SK-N-SH (cell line): ENCODE data around the gene SLC35F5. TPM values are rescaled to one million over a fixed set of nuclear protein-coding genes. Genes with fewer than 3 reads are reported as not detected.

Source experiments
- CTCF ChIA-PET: fragments of 300-600, 350-600 bp; formaldehyde crosslinking; extraction: SDS; loops from one replicate; lab custom pipeline; 2021; lab: Yijun Ruan, JAX
- POLR2A ChIA-PET: fragments of 350-600 bp; sonication (Branson Sonifier 250); formaldehyde crosslinking; extraction: SDS; loops from one replicate; lab custom pipeline; 2020; ENCODE audit warnings: antibody characterized with exemption, inconsistent platforms; lab: Yijun Ruan, JAX
- DNase-seq: peaks from one replicate; pipeline ENCODE4 v3.0.0; 2012
- H2AFZ ChIP-seq: fragments of 200-600 bp; sonication (generic); 2 replicates; pipeline ENCODE4 v1.8.1; 2016; ENCODE audit warnings: antibody characterized with exemption, mild to moderate bottlenecking, low read depth
- H3F3A ChIP-seq: fragments of 200-600 bp; sonication (generic); replicated peaks from 2 replicates; pipeline ENCODE3; 2016; ENCODE audit warnings: antibody characterized with exemption, mild to moderate bottlenecking; ENCODE audit not compliant: insufficient read depth
- H3K27ac ChIP-seq, 2 experiments: fragments of 200-500 bp in 1 of 2; fragments of 200-600 bp in 1 of 2; sonication (Bioruptor generic) in 1 of 2; sonication (generic), shearing (Covaris generic) in 1 of 2; 2 replicates each; pipeline versions ENCODE4 v1.5.1 to v1.6.1; 2014 to 2016; ENCODE audit warnings: low read depth in 2 of 2, inconsistent platforms in 1 of 2, low read length in 1 of 2, mild to moderate bottlenecking in 1 of 2, mixed read lengths in 1 of 2
- H3K27me3 ChIP-seq: fragments of 200-600 bp; sonication (generic), shearing (Covaris generic); 2 replicates; pipeline ENCODE4 v1.6.1; 2016; ENCODE audit warnings: mixed run types; ENCODE audit not compliant: insufficient read depth
- H3K36me3 ChIP-seq, 2 experiments: fragments of 200-500 bp in 1 of 2; fragments of 200-600 bp in 1 of 2; sonication (Bioruptor generic) in 1 of 2; sonication (generic) in 1 of 2; replicated peaks in 1 of 2; 2 replicates each; pipeline versions ENCODE3 to v1.5.1; 2014 to 2016; ENCODE audit warnings: low read length in 1 of 2, mild to moderate bottlenecking in 1 of 2; ENCODE audit not compliant: insufficient read depth in 2 of 2, control insufficient read depth in 1 of 2
- H3K4me1 ChIP-seq, 2 experiments: fragments of 200-500 bp in 1 of 2; fragments of 200-600 bp in 1 of 2; sonication (Bioruptor generic) in 1 of 2; sonication (generic), shearing (Covaris generic) in 1 of 2; 2 replicates each; pipeline versions ENCODE4 v1.5.1 to v1.6.1; 2014 to 2016; ENCODE audit warnings: low read depth in 1 of 2, low read length in 1 of 2, mixed run types in 1 of 2; ENCODE audit not compliant: insufficient read depth in 2 of 2, control insufficient read depth in 1 of 2
- H3K4me2 ChIP-seq: fragments of 200-600 bp; sonication (generic), shearing (Covaris generic); 2 replicates; pipeline ENCODE4 v1.6.1; 2017; ENCODE audit warnings: mixed run types
- H3K4me3 ChIP-seq, 2 experiments: fragments of 200-500 bp in 1 of 2; fragments of 200-600 bp in 1 of 2; sonication (Bioruptor generic) in 1 of 2; sonication (generic), shearing (Covaris generic) in 1 of 2; 2 replicates each; pipeline versions ENCODE4 v1.5.1 to v1.8.1; 2014 to 2016; ENCODE audit warnings: low read depth in 2 of 2, inconsistent platforms in 1 of 2, low read length in 1 of 2, mild to moderate bottlenecking in 1 of 2, mixed read lengths in 1 of 2, moderate library complexity in 1 of 2
- H3K79me2 ChIP-seq: fragments of 200-600 bp; sonication (generic); 2 replicates; pipeline ENCODE4 v1.8.1; 2017; ENCODE audit warnings: mild to moderate bottlenecking; ENCODE audit not compliant: insufficient read depth
- H3K9ac ChIP-seq: fragments of 200-600 bp; sonication (generic); 2 replicates; pipeline ENCODE4 v1.6.1; 2017; ENCODE audit warnings: mixed run types
- H3K9me2 ChIP-seq: fragments of 200-600 bp; sonication (generic); 2 replicates; pipeline ENCODE4 v1.6.1; 2017; ENCODE audit warnings: mixed run types
- H3K9me3 ChIP-seq: fragments of 200-600 bp; sonication (generic); 2 replicates; pipeline ENCODE4 v1.6.1; 2017; ENCODE audit warnings: mixed run types, mild to moderate bottlenecking, moderate library complexity
- H4K20me1 ChIP-seq: fragments of 200-600 bp; sonication (generic); 2 replicates; pipeline ENCODE4 v1.6.1; 2017; ENCODE audit warnings: mild to moderate bottlenecking, mixed run types; ENCODE audit not compliant: insufficient read depth
- ELF1 ChIP-seq: IDR thresholded peaks from 2 replicates; pipeline ENCODE4 v1.4.0; 2012
- EZH2phosphoT487 ChIP-seq: fragments of 200-600 bp; sonication (generic); IDR thresholded peaks from 2 replicates; pipeline ENCODE4 v1.6.1; 2017; ENCODE audit warnings: low read depth, mixed run types, mild to moderate bottlenecking, antibody characterized with exemption, moderate library complexity, borderline replicate concordance
- FOSL2 ChIP-seq: IDR thresholded peaks from 2 replicates; pipeline ENCODE4 v1.4.0; 2012; ENCODE audit warnings: low read depth, mild to moderate bottlenecking, moderate library complexity, borderline replicate concordance
- FOXM1 ChIP-seq: IDR thresholded peaks from 2 replicates; pipeline ENCODE4 v1.4.0; 2012; ENCODE audit warnings: low read depth, mild to moderate bottlenecking
- GATA2 ChIP-seq: sonication (generic); formaldehyde crosslinking; IDR thresholded peaks from 2 replicates; pipeline ENCODE4 v1.5.0; 2020; ENCODE audit warnings: mild to moderate bottlenecking, missing genetic modification reagents
- MAX ChIP-seq: IDR thresholded peaks from 2 replicates; pipeline ENCODE4 v1.4.0; 2012; ENCODE audit warnings: low read depth
- MEF2A ChIP-seq: IDR thresholded peaks from 2 replicates; pipeline ENCODE4 v1.4.0; 2012; ENCODE audit warnings: low read depth, borderline replicate concordance
- MXI1 ChIP-seq: IDR thresholded peaks from 2 replicates; pipeline ENCODE4 v1.6.1; 2012; ENCODE audit warnings: mild to moderate bottlenecking, low read depth, low read length, improper control_type of control experiment
- POLR2AphosphoS5 ChIP-seq: IDR thresholded peaks from 2 replicates; pipeline ENCODE4 v1.6.1; 2012; ENCODE audit warnings: low read depth, low read length
- RAD21 ChIP-seq: IDR thresholded peaks from 2 replicates; pipeline ENCODE4 v1.6.1; 2012; ENCODE audit warnings: mild to moderate bottlenecking, low read length
- REST ChIP-seq: IDR thresholded peaks from 2 replicates; pipeline ENCODE4 v1.6.1; 2012; ENCODE audit warnings: mild to moderate bottlenecking, low read depth, low read length, moderate library complexity
- RXRA ChIP-seq: IDR thresholded peaks from 2 replicates; pipeline ENCODE4 v1.4.0; 2012; ENCODE audit warnings: low read depth, mild to moderate bottlenecking, borderline replicate concordance
- TCF12 ChIP-seq: IDR thresholded peaks from 2 replicates; pipeline ENCODE4 v1.4.0; 2012
- TEAD4 ChIP-seq: IDR thresholded peaks from 2 replicates; pipeline ENCODE4 v1.4.0; 2012; ENCODE audit warnings: mild to moderate bottlenecking, borderline replicate concordance; ENCODE audit not compliant: insufficient read depth
- USF1 ChIP-seq: IDR thresholded peaks from 2 replicates; pipeline ENCODE4 v1.4.0; 2012; ENCODE audit warnings: low read depth, borderline replicate concordance
- WGBS: methylation state at CpG from one replicate; pipeline ENCODE4 v1.1.6; 2017; ENCODE audit warnings: low lambda C conversion rate; 5-methylcytosine and 5-hydroxymethylcytosine counted together
- polyA plus RNA-seq, 3 experiments: library from polyadenylated mRNA; depleted of rRNA; stranded (reverse); fragments of >200 nt; gene quantifications; 2 replicates each; pipeline ENCODE4 v1.2.3, GENCODE V29; 2012

Gene SLC35F5
- polyA plus RNA-seq, 1 of the 3 experiments (the other 2 are of a cell fraction), result 16.8 TPM

GRCh38 chr2:113768770-113769169, 12.3 kb upstream of the SLC35F5 start:
- WGBS, result 100% methylated on average over 1 of the region's 1 CpG
- no peak overlapping the region for H2AFZ ChIP-seq
- H3K27me3 ChIP-seq, result no peaks in the 10 kb centered on the region
- no peak for DNase-seq
- H4K20me1 ChIP-seq, result no peaks in the 10 kb centered on the region
- H3K4me3 ChIP-seq, result no peak overlapping the region
- POLR2A ChIA-PET, result no interaction called here
- no peak overlapping the region; a peak in 1 of 4 replicates for H3K27ac ChIP-seq
- H3K9me3 ChIP-seq, result no peaks in the 10 kb centered on the region
- no peaks in the 10 kb centered on the region for H3K36me3 ChIP-seq
- no peaks in the 10 kb centered on the region for H3K9me2 ChIP-seq
- H3K4me1 ChIP-seq, result no peaks in the 10 kb centered on the region
- no peaks in the 10 kb centered on the region for H3F3A ChIP-seq
- no peak overlapping the region for H3K9ac ChIP-seq
- H3K79me2 ChIP-seq, result no peaks in the 10 kb centered on the region
- H3K4me2 ChIP-seq, result no peak overlapping the region
- CTCF ChIA-PET, result no interaction called here
- TF ChIP-seq TCF12, result no peak
- TF ChIP-seq TEAD4, result no peak
- TF ChIP-seq REST, result no peak
- TF ChIP-seq ELF1, result no peak
- TF ChIP-seq USF1, result no peak
- TF ChIP-seq RAD21, result no peak
- no peak for TF ChIP-seq MXI1
- no peak for TF ChIP-seq EZH2phosphoT487
- TF ChIP-seq FOSL2, result no peak
- TF ChIP-seq MEF2A, result no peak
- TF ChIP-seq RXRA, result no peak
- no peak for TF ChIP-seq POLR2AphosphoS5
- no peak for TF ChIP-seq GATA2 (CRISPR knock-in tag)
- TF ChIP-seq FOXM1, result no peak
- no peak for TF ChIP-seq MAX
